HL-60 (cell line): Measurements from ENCODE around the gene ELMO1.

ENCODE experiments used
- DNase-seq, 2 experiments: peaks; one replicate each; pipeline ENCODE4 v3.0.0-alpha.2; 2010 to 2020; ENCODE audit warnings: low read depth in 1 of 2, low spot score in 1 of 2
- H3K27ac ChIP-seq: fragments of 250-450 bp; sonication (Bioruptor Pico); replicated peaks from 2 replicates; pipeline ENCODE4 v1.5.1; 2020; ENCODE audit warnings: mild to moderate bottlenecking, moderate library complexity
- H3K27me3 ChIP-seq: fragments of 250-450 bp; sonication (Bioruptor Pico); 2 replicates; pipeline ENCODE4 v1.5.1; 2021; ENCODE audit warnings: mild to moderate bottlenecking, moderate library complexity; ENCODE audit not compliant: insufficient read depth, poor library complexity, severe bottlenecking
- H3K4me3 ChIP-seq: replicated peaks from 2 replicates; pipeline ENCODE4 v1.5.1; 2011; ENCODE audit warnings: mild to moderate bottlenecking, control low read depth, low read length; ENCODE audit not compliant: insufficient read depth
- CTCF ChIP-seq: IDR thresholded peaks from one replicate; pipeline ENCODE4 v1.5.1; 2011; ENCODE audit warnings: low read length, control low read depth, inconsistent platforms; ENCODE audit not compliant: insufficient read depth
- GABPA ChIP-seq: IDR thresholded peaks from 2 replicates; pipeline ENCODE4 v1.6.1; 2012; ENCODE audit warnings: low read depth
- POLR2AphosphoS5 ChIP-seq: IDR thresholded peaks from 2 replicates; pipeline ENCODE4 v1.6.1; 2012; ENCODE audit warnings: low read depth
- REST ChIP-seq: IDR thresholded peaks from 2 replicates; pipeline ENCODE4 v1.6.1; 2012; ENCODE audit warnings: low read depth; ENCODE audit not compliant: insufficient replicate concordance
- SPI1 ChIP-seq: IDR thresholded peaks from 2 replicates; pipeline ENCODE4 v1.6.1; 2012; ENCODE audit warnings: low read depth, mild to moderate bottlenecking, borderline replicate concordance

ELMO1 gene

GRCh38 chr7:37208528-37208927 lies 240.1 kb downstream of the ELMO1 start:
- TF ChIP-seq GABPA (no peak), POLR2AphosphoS5 (no peak), SPI1 (no peak), CTCF (no peak), REST (no peak)
- Histone ChIP-seq H3K27me3 (no peaks in the 10 kb centered on the region), H3K27ac (no peak overlapping the region), H3K4me3 (no peak overlapping the region)
- DNase-seq, result no peak

- no peak for DNase-seq
- TF ChIP-seq REST (no peak), CTCF (no peak), SPI1 (no peak), POLR2AphosphoS5 (no peak), GABPA (no peak)
- no peaks in the 10 kb centered on the region for H3K27me3 ChIP-seq
- no peak overlapping the region for H3K4me3 ChIP-seq
- no peak overlapping the region for H3K27ac ChIP-seq
These were observed 242.5 kb downstream of the ELMO1 start for GRCh38 chr7:37206192-37206591.

GRCh38 chr7:37205451-37205850 lies 243.2 kb downstream of the ELMO1 start:
- no peak overlapping the region for H3K4me3 ChIP-seq
- no peak for TF ChIP-seq REST
- TF ChIP-seq CTCF, result no peak
- no peak for TF ChIP-seq GABPA
- no peak for TF ChIP-seq SPI1
- TF ChIP-seq POLR2AphosphoS5, result no peak
- DNase-seq, result no peak
- no peak overlapping the region for H3K27ac ChIP-seq
- H3K27me3 ChIP-seq, result no peaks in the 10 kb centered on the region
